ENCODE measurements around the gene KIAA0930.
"Not testable (repeated sequence)": the region's sequence is repeated elsewhere in the genome, so short reads cannot be mapped to it uniquely, and the experiment has no call there.

The KIAA0930 gene

DNA sequence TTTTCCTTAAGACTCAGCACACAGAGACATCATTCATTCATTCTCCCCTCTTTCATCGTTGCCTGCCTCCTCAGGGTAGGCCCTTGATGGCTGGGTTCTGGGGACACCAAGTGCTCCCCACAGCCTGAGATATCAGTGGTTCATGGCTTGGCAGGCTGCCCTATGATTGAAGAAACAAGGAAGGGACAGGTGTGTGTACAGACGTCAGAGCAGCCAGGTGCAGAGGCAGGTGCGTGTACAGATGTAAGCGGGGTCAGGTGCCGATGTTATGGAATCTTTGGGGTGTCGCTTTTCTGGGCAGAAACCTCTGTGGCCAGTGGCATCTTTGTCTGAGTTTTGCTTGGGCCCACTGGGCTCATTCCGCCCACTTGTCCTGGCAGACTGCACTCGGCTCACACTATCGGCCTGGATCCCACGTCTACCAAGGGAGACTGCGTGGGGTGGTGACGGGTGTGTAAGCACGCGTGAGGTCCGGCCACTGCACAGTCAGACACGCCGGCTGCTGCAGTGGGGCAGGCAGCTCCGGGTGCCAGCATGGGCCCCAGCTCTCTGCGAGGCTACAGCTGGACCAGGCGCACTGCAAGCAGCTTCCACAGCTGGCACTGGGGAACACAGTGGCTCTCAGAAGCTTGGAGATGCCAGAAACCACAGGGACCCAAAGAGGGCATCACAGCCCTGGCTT is 20.9 kb upstream of the KIAA0930 start:
- TF ChIP-seq TAF1 (IDR thresholded peaks at IDR 0.05; ENCODE audit: borderline replicate concordance, low read depth, low read length), result no peak
- TF ChIP-seq POLR2AphosphoS5 (IDR thresholded peaks at IDR 0.05; ENCODE audit: low read depth, low read length), result no peak
- TF ChIP-seq POLR2A (IDR thresholded peaks at IDR 0.05; ENCODE audit: low read depth, low read length), result no peak
- FAIRE-seq, result no peak
- DNase-seq (ENCODE audit: insufficient read length), result no peak

DNA sequence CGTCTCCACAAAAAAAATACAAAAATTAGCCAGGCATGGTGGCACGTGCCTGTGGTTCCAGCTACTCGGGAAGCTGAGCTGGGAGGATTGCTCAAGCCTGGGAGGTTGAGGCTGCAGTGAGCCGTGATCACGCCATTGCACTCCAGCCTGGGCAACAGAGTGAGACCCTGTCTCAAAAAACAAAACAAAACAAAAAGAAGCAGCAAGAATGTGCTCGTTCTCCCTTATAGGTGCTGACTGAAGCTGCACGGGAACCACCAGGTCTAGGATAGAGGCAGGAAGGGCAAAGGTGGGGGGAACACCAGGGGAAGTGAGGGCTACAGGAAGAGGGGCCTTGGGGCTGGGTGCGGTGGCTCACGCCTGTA is 19.7 kb upstream of the KIAA0930 start:
- not testable (repeated sequence) for DNase-seq (ENCODE audit: insufficient read length); FAIRE-seq

DNA sequence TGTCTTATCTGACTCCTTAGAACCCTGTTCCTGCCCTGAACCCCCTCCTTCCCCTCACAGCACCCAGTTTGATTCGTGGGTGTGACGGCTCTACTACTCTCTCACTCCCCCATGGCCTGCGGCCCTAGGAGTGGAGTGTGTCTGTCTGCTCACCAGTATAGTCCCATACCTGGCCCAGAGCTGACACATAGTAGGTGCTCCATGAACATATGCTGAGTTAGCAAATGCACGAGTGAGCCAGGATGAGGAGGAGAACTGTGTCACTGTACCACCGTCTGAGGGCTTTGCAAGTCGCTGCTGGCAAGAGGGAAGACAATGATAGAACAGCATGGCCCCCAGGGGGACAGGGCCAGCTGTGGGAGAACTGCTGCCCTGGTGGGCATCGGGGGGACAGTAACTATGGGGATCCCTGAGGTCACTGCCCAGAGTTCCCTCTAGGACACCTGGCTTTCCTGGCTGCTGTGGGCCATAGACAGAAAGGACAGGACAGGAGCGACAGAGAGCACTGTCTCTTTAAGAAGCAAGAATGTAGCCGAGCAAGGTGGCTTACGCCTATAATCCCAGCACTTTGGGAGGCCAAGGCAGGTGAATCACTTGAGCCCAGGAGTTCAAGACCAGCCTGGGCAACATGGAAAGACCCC is 19.2 kb upstream of the KIAA0930 start:
- no peak for DNase-seq (ENCODE audit: insufficient read length)
- TF ChIP-seq TAF1 (IDR thresholded peaks at IDR 0.05; ENCODE audit: borderline replicate concordance, low read depth, low read length) (no peak), POLR2A (IDR thresholded peaks at IDR 0.05; ENCODE audit: low read depth, low read length) (no peak), POLR2AphosphoS5 (IDR thresholded peaks at IDR 0.05; ENCODE audit: low read depth, low read length) (no peak)
- FAIRE-seq, result no peak

DNA sequence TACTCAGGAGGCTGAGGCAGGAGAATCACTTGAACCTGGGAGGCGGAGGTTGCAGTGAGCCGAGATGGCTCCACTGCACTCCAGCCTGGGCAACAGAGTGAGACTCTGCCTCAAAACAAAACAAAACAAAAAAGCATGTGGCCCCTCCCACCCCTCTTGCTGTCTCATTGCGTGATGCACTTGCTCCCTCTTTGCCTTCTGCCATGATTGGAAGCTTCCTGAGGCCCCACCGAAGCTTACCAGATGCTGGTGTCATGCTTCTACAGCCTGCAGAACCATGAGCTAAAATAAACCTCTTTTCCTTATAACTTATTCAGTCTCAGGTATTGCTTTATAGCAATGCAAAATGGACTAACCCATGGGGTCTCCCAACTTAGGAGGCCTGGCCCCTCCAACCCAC is 17.2 kb upstream of the KIAA0930 start:
- DNase-seq (ENCODE audit: insufficient read length); FAIRE-seq: not testable (repeated sequence)

DNA sequence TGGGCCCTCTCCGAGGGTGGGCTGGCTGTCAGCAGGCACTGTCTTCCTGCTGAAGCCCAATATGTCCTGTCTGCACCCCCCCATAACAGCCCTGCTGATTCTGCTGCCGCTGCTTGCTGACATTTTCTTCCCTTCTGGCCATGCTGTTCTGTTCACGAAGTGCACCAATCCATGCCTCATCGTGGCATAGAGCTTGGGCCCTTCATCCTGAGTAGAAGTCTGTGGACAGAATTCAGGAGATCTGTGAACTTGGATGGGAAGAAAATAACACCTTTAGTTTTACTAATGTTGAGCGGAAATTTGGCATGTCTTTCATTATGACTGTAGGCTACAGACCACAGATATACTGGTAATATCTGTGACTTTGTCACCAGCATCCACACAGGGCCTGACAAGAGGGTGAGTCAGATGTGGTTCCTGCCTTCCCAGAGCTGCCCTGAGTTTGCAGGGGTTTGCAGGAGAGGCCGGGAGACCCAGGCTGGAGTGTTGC is 14.1 kb upstream of the KIAA0930 start:
- FAIRE-seq, result peak; percentile 91
- DNase-seq (ENCODE audit: insufficient read length), result no peak
- TF ChIP-seq TAF1 (IDR thresholded peaks at IDR 0.05; ENCODE audit: borderline replicate concordance, low read depth, low read length), result no peak
- no peak for TF ChIP-seq POLR2A (IDR thresholded peaks at IDR 0.05; ENCODE audit: low read depth, low read length)
- TF ChIP-seq POLR2AphosphoS5 (IDR thresholded peaks at IDR 0.05; ENCODE audit: low read depth, low read length), result no peak

DNA sequence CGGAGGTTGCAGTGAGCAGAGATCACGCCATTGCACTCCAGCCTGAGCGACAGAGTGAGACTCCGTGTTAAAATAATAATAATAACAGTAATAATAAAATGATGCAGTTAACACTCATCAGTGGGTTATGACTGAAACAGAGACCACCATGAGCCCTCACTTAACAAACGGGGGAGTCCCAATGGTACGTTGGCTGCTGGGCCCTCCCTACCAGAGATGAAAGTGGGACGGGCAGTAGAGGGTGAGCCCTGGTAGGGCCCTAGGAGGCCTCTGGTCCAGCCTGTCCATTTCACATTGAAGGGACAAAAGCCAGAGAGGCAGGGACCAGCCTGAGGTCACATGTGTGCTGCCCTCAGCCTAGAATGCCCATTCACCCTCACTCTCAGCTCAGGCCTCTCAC is 13.7 kb upstream of the KIAA0930 start:
- FAIRE-seq, result no peak
- DNase-seq (ENCODE audit: insufficient read length), result no peak
- TF ChIP-seq POLR2AphosphoS5 (IDR thresholded peaks at IDR 0.05; ENCODE audit: low read depth, low read length), result no peak
- TF ChIP-seq POLR2A (IDR thresholded peaks at IDR 0.05; ENCODE audit: low read depth, low read length), result no peak
- no peak for TF ChIP-seq TAF1 (IDR thresholded peaks at IDR 0.05; ENCODE audit: borderline replicate concordance, low read depth, low read length)

DNA sequence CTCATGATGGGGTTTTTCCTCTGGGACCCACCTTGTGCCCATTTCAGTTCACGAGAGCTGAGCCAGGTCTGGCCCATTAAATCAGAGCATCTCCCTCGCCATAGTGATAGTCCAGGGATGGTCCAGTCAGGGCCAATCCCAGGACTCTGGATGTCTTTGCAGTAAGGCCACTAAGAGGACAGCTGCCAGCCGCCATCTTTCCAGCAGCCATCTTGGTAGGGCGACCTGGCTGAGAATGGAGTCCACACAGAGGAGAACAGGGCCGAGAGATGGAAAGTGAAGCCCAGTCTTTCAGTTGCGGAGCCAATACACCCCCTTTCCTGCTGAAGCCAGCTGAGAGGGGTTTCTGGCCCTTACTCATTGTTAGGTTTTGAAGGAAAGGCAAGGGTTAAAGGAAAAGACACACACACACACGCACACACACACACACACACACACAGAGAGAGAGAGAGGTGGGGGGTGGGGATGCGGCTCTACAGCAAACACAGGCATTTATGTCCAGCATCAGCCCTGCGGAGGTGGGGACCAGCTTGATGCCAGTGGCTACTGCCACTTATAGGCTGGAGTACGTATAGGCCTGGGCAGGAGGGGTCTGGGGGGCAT is 12.4 kb upstream of the KIAA0930 start:
- no peak for FAIRE-seq
- no peak for DNase-seq (ENCODE audit: insufficient read length)
- no peak for TF ChIP-seq POLR2A (IDR thresholded peaks at IDR 0.05; ENCODE audit: low read depth, low read length)
- no peak for TF ChIP-seq POLR2AphosphoS5 (IDR thresholded peaks at IDR 0.05; ENCODE audit: low read depth, low read length)
- TF ChIP-seq TAF1 (IDR thresholded peaks at IDR 0.05; ENCODE audit: borderline replicate concordance, low read depth, low read length), result no peak

DNA sequence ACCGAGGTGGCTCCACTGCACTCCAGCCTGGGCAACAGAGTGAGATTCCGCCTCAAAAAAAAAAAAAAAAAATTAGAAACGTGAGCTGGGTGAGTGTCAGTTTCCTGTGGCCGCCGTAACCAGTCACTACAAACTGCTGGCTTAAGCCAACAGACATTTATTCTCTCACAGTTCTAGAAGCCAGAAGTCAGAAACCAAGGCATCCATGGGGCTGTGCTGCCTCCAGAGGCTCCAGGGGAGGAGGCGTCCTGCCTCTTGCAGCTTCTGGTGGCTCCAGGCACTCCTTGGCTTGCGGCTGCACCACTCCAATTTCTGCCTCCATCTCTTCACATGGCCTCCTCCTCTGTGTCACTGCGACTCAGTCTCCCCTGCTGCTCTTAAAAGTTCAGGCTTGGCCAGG is 11.1 kb upstream of the KIAA0930 start:
- TF ChIP-seq POLR2A (IDR thresholded peaks at IDR 0.05; ENCODE audit: low read depth, low read length) (no peak), POLR2AphosphoS5 (IDR thresholded peaks at IDR 0.05; ENCODE audit: low read depth, low read length) (no peak), TAF1 (IDR thresholded peaks at IDR 0.05; ENCODE audit: borderline replicate concordance, low read depth, low read length) (no peak)
- no peak for FAIRE-seq

DNA sequence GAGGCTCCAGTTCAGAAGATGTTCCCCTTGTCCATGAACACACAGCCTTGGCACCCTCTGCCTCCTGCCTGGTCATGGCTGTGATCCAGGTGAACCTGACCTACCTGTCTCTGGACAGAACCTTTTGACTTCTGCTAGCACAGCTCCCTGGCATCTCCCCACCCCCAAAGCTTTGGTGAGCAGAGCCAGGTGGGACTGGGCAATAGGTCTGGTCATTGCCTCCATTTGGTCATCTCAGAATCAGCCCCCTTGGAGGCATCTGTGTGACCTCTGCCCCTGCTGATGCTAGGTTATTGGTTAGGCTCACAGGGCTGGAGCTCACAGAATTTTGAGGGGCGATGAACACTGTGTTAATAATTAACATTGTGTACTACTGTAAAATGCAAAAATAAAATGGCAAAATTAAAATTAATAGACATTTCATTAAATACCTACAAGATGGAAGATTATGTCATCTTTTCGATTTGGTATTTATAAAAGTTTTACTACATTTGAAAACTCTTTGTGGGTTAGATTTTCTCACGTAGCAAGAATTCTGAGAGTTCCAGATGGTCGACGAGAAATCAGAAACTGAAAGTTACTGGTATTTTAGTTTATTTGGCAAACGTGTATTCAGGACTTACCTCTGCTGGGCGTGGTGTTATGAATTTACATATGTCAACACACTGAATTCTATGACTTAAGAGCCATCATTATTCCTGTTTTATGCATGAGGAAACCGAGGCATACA is 8.3 kb upstream of the KIAA0930 start:
- FAIRE-seq, result peak; percentile 33
- TF ChIP-seq POLR2A (IDR thresholded peaks at IDR 0.05; ENCODE audit: low read depth, low read length), result no peak
- TF ChIP-seq POLR2AphosphoS5 (IDR thresholded peaks at IDR 0.05; ENCODE audit: low read depth, low read length), result no peak
- TF ChIP-seq TAF1 (IDR thresholded peaks at IDR 0.05; ENCODE audit: borderline replicate concordance, low read depth, low read length), result no peak
- no peak for DNase-seq (ENCODE audit: insufficient read length)

More for the DNA sequence above, 11.1 kb upstream of the KIAA0930 start:
- no peak for DNase-seq (ENCODE audit: insufficient read length)

DNA sequence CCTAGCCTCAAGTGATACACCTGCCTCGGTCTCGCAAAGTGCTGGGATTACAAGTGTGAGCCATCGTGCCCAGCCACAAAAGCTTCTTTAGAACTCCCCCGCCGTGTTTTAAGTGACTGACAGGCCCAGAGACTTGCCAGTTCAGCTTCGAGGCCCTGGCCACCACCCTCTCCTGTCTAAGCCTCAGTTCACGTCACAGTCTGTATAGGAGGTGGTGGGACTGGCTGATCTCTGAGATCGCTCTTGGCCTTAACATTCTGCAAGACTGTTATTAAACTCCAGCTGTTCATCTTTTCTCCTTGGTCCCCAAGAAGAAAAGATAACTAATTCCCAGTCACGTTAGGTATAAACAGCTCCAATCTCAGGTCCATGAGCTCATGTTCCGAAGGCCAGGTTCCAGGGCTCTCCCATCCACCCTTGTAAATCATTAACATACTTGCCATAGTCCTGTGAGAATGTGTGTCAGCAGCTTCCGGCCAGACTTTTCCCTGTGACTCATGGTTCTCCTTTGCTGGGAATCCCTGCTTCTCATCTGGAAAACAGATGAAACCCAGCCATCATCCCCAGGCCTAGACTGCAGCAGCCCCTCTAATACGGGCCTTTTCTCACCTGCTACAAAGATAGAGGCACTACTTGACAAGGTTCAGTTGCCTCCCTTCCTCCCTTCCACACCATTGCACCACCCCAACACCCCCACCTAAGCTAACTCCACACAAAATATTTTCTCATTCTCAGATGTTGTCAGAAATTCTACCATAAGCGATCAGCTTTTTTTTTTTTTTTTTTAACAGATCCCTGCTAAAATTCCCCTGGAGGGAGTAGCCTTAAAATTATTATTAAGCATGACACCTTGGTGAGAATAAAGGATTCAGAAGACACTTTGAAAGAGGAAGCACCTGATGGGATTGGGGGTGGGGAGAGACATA is 5.6 kb upstream of the KIAA0930 start:
- DNase-seq (ENCODE audit: insufficient read length), result no peak
- FAIRE-seq, result peak; percentile 44
- TF ChIP-seq POLR2AphosphoS5 (IDR thresholded peaks at IDR 0.05; ENCODE audit: low read depth, low read length), result no peak

DNA sequence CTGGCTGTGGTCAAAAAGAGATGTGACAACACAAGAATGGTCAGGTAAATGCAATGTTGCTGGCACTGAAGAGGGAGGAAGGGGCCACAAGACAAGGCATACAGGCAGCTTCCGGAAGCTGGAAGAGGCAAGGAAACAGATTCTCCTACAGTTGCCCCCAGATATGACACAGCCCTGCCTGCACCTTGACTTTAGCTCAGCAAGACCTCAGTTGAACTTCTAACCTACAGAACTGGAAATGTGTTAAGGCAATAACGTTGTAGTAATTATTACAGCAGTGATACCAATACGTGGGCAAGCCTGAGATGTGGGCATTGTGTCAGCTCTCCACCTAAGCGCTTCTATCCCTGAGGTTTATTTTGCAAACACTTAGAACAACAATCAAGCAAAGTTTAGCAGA is 4.2 kb upstream of the KIAA0930 start:
- DNase-seq (ENCODE audit: insufficient read length), result no peak

More for the DNA sequence above, 4.2 kb upstream of the KIAA0930 start:
- TF ChIP-seq POLR2AphosphoS5 (IDR thresholded peaks at IDR 0.05; ENCODE audit: low read depth, low read length) (no peak), TAF1 (IDR thresholded peaks at IDR 0.05; ENCODE audit: borderline replicate concordance, low read depth, low read length) (no peak), POLR2A (IDR thresholded peaks at IDR 0.05; ENCODE audit: low read depth, low read length) (no peak)
- no peak for FAIRE-seq

Measured in GM12892 (cell line).